Stimulated activated CD4-positive, alpha-beta T cell treated with anti-CD3 and anti-CD28 coated beads, Interleukin-1b, Interleukin-23, amount 100 ng/mL, for 48 hours (primary cell): ENCODE results near the gene FMN2.
"Not testable (repeated sequence)": the region's sequence is repeated elsewhere in the genome, so short reads cannot be mapped to it uniquely, and the experiment has no call there.

Experiments
- DNase-seq: peaks from one replicate; pipeline ENCODE4 v3.0.0-alpha.2; 2020

FMN2 gene

GRCh38 chr1:240145120-240145519, 53.4 kb downstream of the FMN2 start:
- DNase-seq, result no peak

- no peak for DNase-seq
These were observed 56.6 kb downstream of the FMN2 start for GRCh38 chr1:240148333-240148732.

GRCh38 chr1:240149484-240150094, 57.9 kb downstream of the FMN2 start:
- no peak for DNase-seq

- no peak for DNase-seq
These were observed 59.6 kb downstream of the FMN2 start for GRCh38 chr1:240151136-240151735.

GRCh38 chr1:240152611-240153297, 61.1 kb downstream of the FMN2 start:
- no peak for DNase-seq

GRCh38 chr1:240155605-240156004, 63.9 kb downstream of the FMN2 start:
- DNase-seq, result no peak

GRCh38 chr1:240164742-240165141, 73.1 kb downstream of the FMN2 start:
- no peak for DNase-seq

- no peak for DNase-seq
These were observed 77.5 kb downstream of the FMN2 start for GRCh38 chr1:240169188-240169587.

GRCh38 chr1:240170266-240170665, 78.6 kb downstream of the FMN2 start:
- DNase-seq, result no peak

GRCh38 chr1:240170806-240171205, 79.1 kb downstream of the FMN2 start:
- DNase-seq, result no peak

GRCh38 chr1:240171907-240172306, 80.2 kb downstream of the FMN2 start:
- no peak for DNase-seq

- DNase-seq, result no peak
These were observed 82.2 kb downstream of the FMN2 start for GRCh38 chr1:240173836-240174235.

GRCh38 chr1:240174734-240175133, 83.1 kb downstream of the FMN2 start:
- DNase-seq, result no peak

GRCh38 chr1:240178366-240178765, 86.7 kb downstream of the FMN2 start:
- DNase-seq, result no peak

GRCh38 chr1:240184682-240185081, 93.0 kb downstream of the FMN2 start:
- DNase-seq, result not testable (repeated sequence)

GRCh38 chr1:240188139-240188538, 96.5 kb downstream of the FMN2 start:
- no peak for DNase-seq

GRCh38 chr1:240189386-240189989, 97.8 kb downstream of the FMN2 start:
- DNase-seq, result no peak

GRCh38 chr1:240190881-240191401, 99.3 kb downstream of the FMN2 start:
- DNase-seq, result no peak

GRCh38 chr1:240192851-240193250, 101.2 kb downstream of the FMN2 start:
- no peak for DNase-seq

- DNase-seq, result no peak
These were observed 102.0 kb downstream of the FMN2 start for GRCh38 chr1:240193679-240194078.

GRCh38 chr1:240194120-240194519, 102.4 kb downstream of the FMN2 start:
- no peak for DNase-seq

- no peak for DNase-seq
These were observed 106.7 kb downstream of the FMN2 start for GRCh38 chr1:240198376-240198775.

- DNase-seq, result no peak
These were observed 108.3 kb downstream of the FMN2 start for GRCh38 chr1:240199758-240200645.
